Breast epithelium (tissue), 3 donors: Measurements from ENCODE around the gene APMAP.

ENCODE experiments used
- POLR2A ChIP-seq: fragments of 450-650 bp; IDR thresholded peaks from one replicate; pipeline ENCODE4 v1.6.1; 2016; ENCODE audit warnings: antibody characterized with exemption, mild to moderate bottlenecking, moderate library complexity
- POLR2AphosphoS5 ChIP-seq, 3 donors: sonication (generic); formaldehyde crosslinking; IDR thresholded peaks; one replicate each; pipeline ENCODE4 v1.6.1; 2017; ENCODE audit warnings: antibody characterized with exemption in 3 of 3
- TF ChIP-seq, protein P1 (sequence below), 3 donors: fragments of 450-650 bp; IDR thresholded peaks; one replicate each; pipeline ENCODE4 v1.5.1; 2016 to 2017; ENCODE audit warnings: antibody characterized with exemption in 3 of 3, mild to moderate bottlenecking in 3 of 3, moderate library complexity in 3 of 3

DNA sequence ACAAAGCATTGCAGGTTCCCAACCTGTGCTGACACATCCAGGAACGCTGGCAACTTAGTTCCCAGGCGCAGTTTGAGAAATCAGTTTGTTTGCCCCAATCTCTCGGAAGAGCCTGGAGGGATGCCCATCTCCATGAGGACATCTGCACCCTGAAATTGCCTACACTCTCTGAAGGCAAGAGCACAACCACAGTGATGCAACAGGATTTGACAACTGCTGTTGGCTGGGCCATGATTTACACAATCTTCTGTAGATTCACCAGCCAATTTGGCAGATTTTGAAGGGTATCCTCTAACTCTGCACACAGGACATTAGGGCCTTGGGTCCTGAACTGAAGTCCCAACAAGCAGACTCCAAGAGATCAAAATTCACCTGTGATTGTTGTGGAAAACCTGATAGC lies 3.4 kb downstream of the APMAP start:
- TF ChIP-seq, protein P1, sequence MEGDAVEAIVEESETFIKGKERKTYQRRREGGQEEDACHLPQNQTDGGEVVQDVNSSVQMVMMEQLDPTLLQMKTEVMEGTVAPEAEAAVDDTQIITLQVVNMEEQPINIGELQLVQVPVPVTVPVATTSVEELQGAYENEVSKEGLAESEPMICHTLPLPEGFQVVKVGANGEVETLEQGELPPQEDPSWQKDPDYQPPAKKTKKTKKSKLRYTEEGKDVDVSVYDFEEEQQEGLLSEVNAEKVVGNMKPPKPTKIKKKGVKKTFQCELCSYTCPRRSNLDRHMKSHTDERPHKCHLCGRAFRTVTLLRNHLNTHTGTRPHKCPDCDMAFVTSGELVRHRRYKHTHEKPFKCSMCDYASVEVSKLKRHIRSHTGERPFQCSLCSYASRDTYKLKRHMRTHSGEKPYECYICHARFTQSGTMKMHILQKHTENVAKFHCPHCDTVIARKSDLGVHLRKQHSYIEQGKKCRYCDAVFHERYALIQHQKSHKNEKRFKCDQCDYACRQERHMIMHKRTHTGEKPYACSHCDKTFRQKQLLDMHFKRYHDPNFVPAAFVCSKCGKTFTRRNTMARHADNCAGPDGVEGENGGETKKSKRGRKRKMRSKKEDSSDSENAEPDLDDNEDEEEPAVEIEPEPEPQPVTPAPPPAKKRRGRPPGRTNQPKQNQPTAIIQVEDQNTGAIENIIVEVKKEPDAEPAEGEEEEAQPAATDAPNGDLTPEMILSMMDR (IDR thresholded peaks at IDR 0.05) = no peak
- TF ChIP-seq POLR2A (no peak), POLR2AphosphoS5 (IDR thresholded peaks at IDR 0.05) (no peak)
